Measurements from ENCODE around the gene TMEM229A.

The TMEM229A gene

DNA sequence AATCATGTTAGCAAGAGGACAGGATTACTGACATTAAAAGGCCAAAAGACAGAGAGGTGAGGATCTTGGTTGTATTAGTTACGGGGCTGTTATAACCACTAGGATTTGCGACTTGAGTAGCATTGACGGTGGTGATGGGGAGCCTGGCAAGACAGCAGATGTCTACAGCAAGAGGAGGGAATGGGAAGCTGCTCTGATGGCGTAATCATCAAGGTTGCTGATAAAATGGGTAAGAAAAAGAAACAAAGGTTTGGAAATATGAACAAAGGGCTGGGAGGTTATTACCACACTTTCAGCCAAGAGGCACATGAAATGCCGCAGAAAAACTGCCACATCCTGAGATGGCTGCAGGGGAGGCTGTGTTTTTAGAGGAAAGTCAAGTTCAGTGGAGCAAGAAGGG is 33.9 kb downstream of the TMEM229A start:
- Histone ChIP-seq H3K27me3 (replicated peaks) (no peaks in the 10 kb centered on the region), H3K36me3 (replicated peaks) (no peaks in the 10 kb centered on the region), H3K27ac (no peak overlapping the region), H3K4me3 (ENCODE audit: low read depth, low read length) (no peak overlapping the region)
- in situ Hi-C loops (cut with HindIII; ENCODE audit: low pct_ligation_motif_present, low sequenced_read_pairs) = no loop called here
- TF ChIP-seq CTCF (IDR thresholded peaks at IDR 0.05; ENCODE audit: low read depth, low read length, missing control alignments) = no peak
- DNase-seq = no peak

GRCh38 chr7:123996327-123996625 is 36.6 kb downstream of the TMEM229A start:
- H3K27ac ChIP-seq = no peak overlapping the region
- no peak overlapping the region for H3K4me3 ChIP-seq (ENCODE audit: low read depth, low read length)
- no peaks in the 10 kb centered on the region for H3K36me3 ChIP-seq (replicated peaks)
- DNase-seq = no peak
- in situ Hi-C loops (cut with HindIII; ENCODE audit: low pct_ligation_motif_present, low sequenced_read_pairs) = no loop called here
- H3K27me3 ChIP-seq (replicated peaks) = no peaks in the 10 kb centered on the region
- TF ChIP-seq CTCF (IDR thresholded peaks at IDR 0.05; ENCODE audit: low read depth, low read length, missing control alignments) = no peak

DNA sequence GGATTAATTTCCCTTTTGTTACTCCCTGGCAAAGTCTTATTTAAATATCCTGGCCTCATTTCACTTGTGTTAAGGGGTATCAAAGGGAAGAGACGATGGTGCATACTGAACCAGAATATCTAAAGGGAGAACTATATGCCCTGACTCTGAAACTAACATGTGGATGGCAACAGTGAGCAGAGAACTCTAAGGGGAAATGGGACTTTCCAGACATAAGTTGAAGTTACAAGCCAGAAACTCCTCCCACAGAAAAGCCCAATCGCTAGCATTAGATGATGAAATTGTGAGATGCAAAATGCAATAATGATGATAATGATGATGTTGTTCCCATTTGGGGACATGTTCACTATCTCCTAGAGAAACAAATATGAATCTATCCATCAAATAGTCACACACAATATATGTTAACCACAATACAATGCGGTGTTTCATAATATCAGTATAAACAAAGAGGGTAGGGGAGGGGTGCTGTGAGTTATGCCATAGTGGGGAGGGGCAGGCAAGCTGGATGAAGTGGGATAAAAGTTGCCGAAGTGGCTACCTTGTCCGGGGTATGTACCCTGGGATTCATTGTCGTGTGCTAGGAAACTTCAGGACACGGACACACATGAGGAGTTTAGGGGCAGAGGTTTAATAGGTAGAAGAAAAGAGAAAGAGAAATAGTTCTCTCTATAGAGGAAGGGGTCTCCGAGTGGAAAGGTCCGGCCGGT is 37.1 kb downstream of the TMEM229A start:
- DNase-seq = no peak
- Histone ChIP-seq H3K36me3 (replicated peaks) (no peaks in the 10 kb centered on the region), H3K27ac (no peak overlapping the region), H3K27me3 (replicated peaks) (no peaks in the 10 kb centered on the region), H3K4me3 (ENCODE audit: low read depth, low read length) (no peak overlapping the region)
- in situ Hi-C loops (cut with HindIII; ENCODE audit: low pct_ligation_motif_present, low sequenced_read_pairs) = no loop called here
- TF ChIP-seq CTCF (IDR thresholded peaks at IDR 0.05; ENCODE audit: low read depth, low read length, missing control alignments) = no peak

DNA sequence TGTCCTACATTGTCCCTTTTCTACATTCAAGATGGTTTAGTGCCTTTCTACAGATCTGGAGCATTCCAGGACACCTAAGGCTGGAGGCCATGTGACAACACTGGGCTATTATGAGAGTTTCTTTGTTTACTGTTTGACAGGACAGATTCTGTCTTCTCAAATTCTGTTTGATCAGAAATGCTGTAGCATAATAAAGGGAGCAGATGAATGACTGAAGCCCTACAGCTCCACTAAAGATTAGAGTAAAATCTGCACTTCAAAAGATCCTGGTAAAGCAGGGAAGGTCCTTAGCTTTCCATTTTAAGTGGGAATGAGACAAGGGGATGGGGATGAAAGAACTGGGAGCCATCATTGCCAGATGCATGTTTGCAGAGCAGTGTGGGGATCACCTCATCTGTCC is 38.4 kb downstream of the TMEM229A start:
- H3K27me3 ChIP-seq (replicated peaks) = no peaks in the 10 kb centered on the region
- in situ Hi-C loops (cut with HindIII; ENCODE audit: low pct_ligation_motif_present, low sequenced_read_pairs) = no loop called here

DNA sequence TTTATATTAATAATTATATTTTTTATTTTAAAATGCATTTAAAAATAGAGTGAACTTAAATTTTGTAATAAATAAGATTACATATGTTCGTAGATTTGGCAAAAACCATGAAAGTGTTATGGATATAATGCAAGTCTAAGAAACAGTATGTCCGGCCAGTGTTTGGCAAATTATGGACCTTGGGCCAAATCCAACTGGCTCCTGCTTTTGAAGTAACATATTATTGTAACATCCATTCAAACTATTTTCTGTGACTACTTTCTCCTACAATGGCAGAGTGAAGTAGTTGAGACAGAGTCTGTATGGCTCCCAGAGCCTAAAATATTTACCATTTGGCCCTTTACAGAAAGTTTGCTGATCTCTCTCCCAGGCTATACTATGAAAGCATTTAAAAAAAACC is 38.9 kb downstream of the TMEM229A start:
- DNase-seq = no peak
- TF ChIP-seq CTCF (IDR thresholded peaks at IDR 0.05; ENCODE audit: low read depth, low read length, missing control alignments) = no peak
- Histone ChIP-seq H3K4me3 (ENCODE audit: low read depth, low read length) (no peak overlapping the region), H3K36me3 (replicated peaks) (no peaks in the 10 kb centered on the region), H3K27ac (no peak overlapping the region), H3K27me3 (replicated peaks) (no peaks in the 10 kb centered on the region)
- in situ Hi-C loops (cut with HindIII; ENCODE audit: low pct_ligation_motif_present, low sequenced_read_pairs) = no loop called here

More for the DNA sequence above, 38.4 kb downstream of the TMEM229A start:
- Histone ChIP-seq H3K27ac (no peak overlapping the region), H3K36me3 (replicated peaks) (no peaks in the 10 kb centered on the region), H3K4me3 (ENCODE audit: low read depth, low read length) (no peak overlapping the region)
- TF ChIP-seq CTCF (IDR thresholded peaks at IDR 0.05; ENCODE audit: low read depth, low read length, missing control alignments) = no peak
- DNase-seq = no peak

GRCh38 chr7:123992913-123993518 is 39.9 kb downstream of the TMEM229A start:
- H3K27me3 ChIP-seq (replicated peaks) = no peaks in the 10 kb centered on the region
- no peak for TF ChIP-seq CTCF (IDR thresholded peaks at IDR 0.05; ENCODE audit: low read depth, low read length, missing control alignments)
- H3K4me3 ChIP-seq (ENCODE audit: low read depth, low read length) = no peak overlapping the region
- H3K27ac ChIP-seq = no peak overlapping the region
- DNase-seq = no peak
- no peaks in the 10 kb centered on the region for H3K36me3 ChIP-seq (replicated peaks)
- in situ Hi-C loops (cut with HindIII; ENCODE audit: low pct_ligation_motif_present, low sequenced_read_pairs) = no loop called here

All from brain microvascular endothelial cell (primary cell).